Tibial nerve (tissue), 4 donors: Measurements from ENCODE around the gene PON3. TPM values are rescaled to one million over a fixed set of nuclear protein-coding genes. Genes with fewer than 3 reads are reported as not detected.

Experiments used
- DNase-seq, 2 donors: peaks; one replicate each; pipeline ENCODE4 v3.0.0-alpha.2; 2019; ENCODE audit warnings: low spot score in 2 of 2
- H3K27ac ChIP-seq, 4 donors: fragments of 200-600 bp; sonication (generic) in 3 of 4; one replicate each; pipeline ENCODE4 v1.5.1; 2017 to 2019; ENCODE audit warnings: mild to moderate bottlenecking in 1 of 4
- H3K27me3 ChIP-seq, 2 donors: fragments of 200-600 bp; sonication (generic) in 1 of 2; one replicate each; pipeline versions ENCODE4 v1.5.1 to v1.6.0; 2017 to 2019
- H3K36me3 ChIP-seq, 3 donors: fragments of 200-600 bp; sonication (generic); one replicate each; pipeline ENCODE4 v1.5.1; 2018 to 2019
- H3K4me1 ChIP-seq, 4 donors: fragments of 200-600 bp; sonication (generic) in 3 of 4; one replicate each; pipeline ENCODE4 v1.5.1; 2017 to 2019
- H3K4me3 ChIP-seq, 4 donors: fragments of 200-600 bp; sonication (generic) in 3 of 4; one replicate each; pipeline ENCODE4 v1.5.1; 2017 to 2019; ENCODE audit warnings: mild to moderate bottlenecking in 1 of 4, moderate library complexity in 1 of 4
- H3K9me3 ChIP-seq, 4 donors: fragments of 200-600 bp; sonication (generic) in 3 of 4; one replicate each; pipeline ENCODE4 v1.5.1; 2017 to 2019
- EP300 ChIP-seq, 2 donors: sonication (generic); formaldehyde crosslinking; IDR thresholded peaks; one replicate each; pipeline ENCODE4 v1.6.1; 2017; ENCODE audit warnings: antibody characterized with exemption in 2 of 2, mild to moderate bottlenecking in 1 of 2
- POLR2A ChIP-seq, 2 donors: fragments of 450-650 bp; IDR thresholded peaks; one replicate each; pipeline ENCODE4 v1.6.1; 2017; ENCODE audit warnings: antibody characterized with exemption in 2 of 2, mild to moderate bottlenecking in 2 of 2, moderate library complexity in 2 of 2
- WGBS, 2 donors: methylation state at CpG; one replicate each; pipeline ENCODE4 v1.1.5; 2018; 5-methylcytosine and 5-hydroxymethylcytosine counted together
- total RNA-seq, 4 donors: library from RNA; depleted of rRNA; stranded (reverse); fragments of >200 nt; gene quantifications; one replicate each; pipeline ENCODE4 v1.1.0, GENCODE V29; 2016
- TF ChIP-seq, protein P1 (sequence below), 5 experiments: fragments of 200-600 bp in 3 of 5; fragments of 450-650 bp in 2 of 5; sonication (generic) in 3 of 5; IDR thresholded peaks; one replicate each; pipeline ENCODE4 v1.5.1; 2016 to 2019; ENCODE audit warnings: antibody characterized with exemption in 5 of 5, mild to moderate bottlenecking in 3 of 5, moderate library complexity in 2 of 5

Gene PON3
- total RNA-seq, 4 donors from 2014 or later = 3.1 to 3.6 (median 3.2) TPM

DNA sequence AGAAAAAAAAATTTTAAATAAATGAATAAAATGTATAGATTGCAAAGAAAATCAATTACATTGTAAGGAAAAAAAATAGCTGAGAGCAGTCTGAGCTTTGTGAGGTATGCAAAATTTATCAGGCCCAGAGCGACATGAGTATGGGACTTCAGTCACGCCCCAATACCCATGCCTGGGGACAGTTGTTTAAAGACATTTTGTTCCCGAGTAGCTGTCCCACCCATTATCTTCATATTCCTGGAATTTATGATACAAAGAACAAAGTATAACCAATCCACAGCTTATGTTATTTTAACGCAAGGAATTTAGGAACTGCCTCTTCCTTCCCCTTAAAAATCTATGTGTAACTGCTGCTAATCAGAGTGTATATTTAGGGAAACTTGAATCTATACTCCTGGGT lies 40.2 kb upstream of the PON3 start:
- Histone ChIP-seq H3K4me1 (peaks cover 0 to 34% (median 1%) of the 10 kb centered on the region in 4 donors), H3K9me3 (no peaks in the 10 kb centered on the region)

DNA sequence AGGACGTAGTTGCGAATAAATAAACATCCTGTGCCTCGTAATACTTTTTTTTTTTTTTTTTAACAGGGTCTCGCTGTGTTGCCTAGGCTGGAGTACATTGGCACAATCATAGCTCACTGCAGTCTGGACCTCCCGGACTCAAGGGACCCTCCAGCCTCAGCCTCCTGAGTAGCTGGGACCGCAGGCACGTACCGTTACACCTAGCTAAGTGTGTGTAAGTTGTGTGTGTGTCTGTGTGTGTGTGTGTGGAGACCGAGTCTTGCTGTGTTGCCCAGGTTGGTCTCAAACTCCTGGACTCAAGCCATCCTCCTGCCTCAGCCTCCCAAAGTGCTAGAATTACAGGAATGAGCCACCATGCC lies 39.2 kb upstream of the PON3 start:
- Histone ChIP-seq H3K27me3 (no peaks in the 10 kb centered on the region), H3K9me3 (no peaks in the 10 kb centered on the region), H3K27ac (peak overlapping the region; percentile 91 to 96 (median 94)), H3K4me1 (peaks cover 0 to 39% (median 1%) of the 10 kb centered on the region in 4 donors), H3K36me3 (no peaks in the 10 kb centered on the region), H3K4me3 (peak overlapping the region; percentile 34 to 81 (median 76))
- 44 to 47% methylated on average over 9 of the region's 9 CpGs for WGBS, 2 donors
- no peak for DNase-seq
- TF ChIP-seq EP300 (IDR thresholded peaks at IDR 0.05) (no peak), POLR2A (IDR thresholded peaks at IDR 0.05) (no peak)
- TF ChIP-seq, protein P1, sequence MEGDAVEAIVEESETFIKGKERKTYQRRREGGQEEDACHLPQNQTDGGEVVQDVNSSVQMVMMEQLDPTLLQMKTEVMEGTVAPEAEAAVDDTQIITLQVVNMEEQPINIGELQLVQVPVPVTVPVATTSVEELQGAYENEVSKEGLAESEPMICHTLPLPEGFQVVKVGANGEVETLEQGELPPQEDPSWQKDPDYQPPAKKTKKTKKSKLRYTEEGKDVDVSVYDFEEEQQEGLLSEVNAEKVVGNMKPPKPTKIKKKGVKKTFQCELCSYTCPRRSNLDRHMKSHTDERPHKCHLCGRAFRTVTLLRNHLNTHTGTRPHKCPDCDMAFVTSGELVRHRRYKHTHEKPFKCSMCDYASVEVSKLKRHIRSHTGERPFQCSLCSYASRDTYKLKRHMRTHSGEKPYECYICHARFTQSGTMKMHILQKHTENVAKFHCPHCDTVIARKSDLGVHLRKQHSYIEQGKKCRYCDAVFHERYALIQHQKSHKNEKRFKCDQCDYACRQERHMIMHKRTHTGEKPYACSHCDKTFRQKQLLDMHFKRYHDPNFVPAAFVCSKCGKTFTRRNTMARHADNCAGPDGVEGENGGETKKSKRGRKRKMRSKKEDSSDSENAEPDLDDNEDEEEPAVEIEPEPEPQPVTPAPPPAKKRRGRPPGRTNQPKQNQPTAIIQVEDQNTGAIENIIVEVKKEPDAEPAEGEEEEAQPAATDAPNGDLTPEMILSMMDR (IDR thresholded peaks at IDR 0.05) = no peak

More for the DNA sequence above, 40.2 kb upstream of the PON3 start:
- no peaks in the 10 kb centered on the region for H3K36me3 ChIP-seq
- no peaks in the 10 kb centered on the region for H3K27me3 ChIP-seq
- H3K27ac ChIP-seq = no peak overlapping the region
- no peak for DNase-seq
- 67 to 83% methylated on average over 4 of the region's 4 CpGs for WGBS, 2 donors
- TF ChIP-seq EP300 (IDR thresholded peaks at IDR 0.05) (no peak), POLR2A (IDR thresholded peaks at IDR 0.05) (no peak)
- TF ChIP-seq, protein P1 (IDR thresholded peaks at IDR 0.05) = no peak
- no peak overlapping the region for H3K4me3 ChIP-seq

DNA sequence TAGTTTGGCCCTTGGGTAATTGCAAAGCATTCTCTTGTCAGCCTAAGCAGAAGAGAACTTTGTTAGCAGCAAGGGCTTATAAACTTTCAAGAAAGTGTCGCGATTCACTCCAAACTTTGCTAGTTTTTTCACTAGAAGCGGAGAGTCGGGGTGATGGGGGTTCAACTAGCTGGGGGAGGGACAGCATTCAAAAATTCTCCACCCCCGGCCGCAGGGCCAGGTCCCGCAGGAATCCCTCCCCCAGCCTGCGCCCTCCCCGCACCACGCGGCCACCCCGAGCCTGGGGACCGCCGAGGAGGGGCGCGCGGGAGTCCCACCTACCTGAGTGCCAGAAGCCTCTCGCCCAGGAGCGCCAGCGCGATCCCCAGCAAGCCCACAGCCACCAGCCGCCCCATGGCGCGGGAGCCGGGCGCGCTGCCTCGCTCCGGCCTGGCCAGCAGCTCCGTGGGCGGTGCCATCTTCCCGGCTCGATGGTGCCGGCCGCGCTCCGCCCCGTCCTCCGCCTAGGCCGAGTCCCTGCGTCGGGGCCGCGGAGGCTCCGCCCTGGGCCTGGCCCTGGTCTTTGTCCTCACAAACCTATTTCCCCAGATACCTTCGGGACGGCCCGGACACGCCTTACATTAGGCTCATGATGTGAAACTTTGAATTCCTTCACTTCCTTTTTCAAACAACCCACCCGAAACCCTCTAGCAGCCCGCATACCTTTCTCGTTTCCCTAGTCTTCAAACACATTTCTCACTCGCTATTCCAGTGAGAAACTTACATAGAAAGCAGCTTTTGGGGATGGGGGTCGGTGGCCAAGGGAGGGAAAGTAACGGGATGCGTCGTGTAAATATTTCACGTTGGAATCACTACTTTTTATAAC lies 38.6 kb upstream of the PON3 start, which contains the start of gene PON2:
TSS of gene PON2 (minus strand) at position 472 of the 865 bp plus-strand sequence. CDS start at position 395, 77 bp downstream.
- peak within 1 kb of the TSS; percentile 91 to 96 (median 94) for H3K27ac ChIP-seq
- DNase-seq = peak; percentile 52 to 64
- H3K36me3 ChIP-seq = no peaks in the 10 kb centered on the region
- no peaks in the 10 kb centered on the region for H3K27me3 ChIP-seq
- H3K4me3 ChIP-seq = peak within 1 kb of the TSS; percentile 34 to 81 (median 76)
- 1 to 3% methylated on average over 28 to 58 of the region's 58 CpGs for WGBS, 2 donors
- peaks cover 0 to 39% (median 1%) of the 10 kb centered on the region in 4 donors for H3K4me1 ChIP-seq
- H3K9me3 ChIP-seq = no peaks in the 10 kb centered on the region
- peak; percentile 30 to 64 for TF ChIP-seq POLR2A (IDR thresholded peaks at IDR 0.05)
- peak in 1 of 2 donors; percentile 71 for TF ChIP-seq EP300 (IDR thresholded peaks at IDR 0.05)
- TF ChIP-seq, protein P1 (IDR thresholded peaks at IDR 0.05) = peak in 1 of 5 experiments; percentile 13

DNA sequence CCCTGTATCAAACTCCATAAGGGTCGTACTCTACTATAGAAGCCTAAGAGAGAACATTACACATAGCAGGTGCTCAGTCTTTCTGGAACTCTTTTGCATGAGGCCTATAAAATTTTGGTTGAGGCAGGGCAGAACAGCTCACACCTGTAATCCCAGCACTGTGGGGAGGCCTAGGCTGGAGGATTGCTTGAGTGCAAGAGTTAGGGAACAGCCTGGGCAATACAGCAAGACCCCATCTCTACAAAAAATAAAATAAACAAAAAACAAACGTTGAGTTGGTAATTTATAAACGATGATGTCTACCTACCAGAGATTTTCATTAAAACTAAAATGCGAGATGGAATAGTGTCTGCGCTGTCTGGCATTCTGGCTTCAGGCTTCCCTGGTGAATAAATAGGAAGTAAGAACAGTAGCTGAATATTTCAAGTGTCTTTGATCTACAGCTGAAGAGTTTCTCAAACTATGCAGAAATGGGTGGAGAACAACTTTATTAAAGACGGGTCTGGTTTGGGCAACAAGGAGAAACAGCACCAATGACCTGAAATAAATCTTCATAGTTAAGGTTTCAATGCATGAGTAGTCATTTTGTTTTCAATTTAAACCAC lies 37.9 kb upstream of the PON3 start:
- Histone ChIP-seq H3K27me3 (no peaks in the 10 kb centered on the region), H3K36me3 (peaks cover 0 to 7% (median 0%) of the 10 kb centered on the region in 3 donors), H3K4me1 (peaks cover 0 to 39% (median 1%) of the 10 kb centered on the region in 4 donors), H3K4me3 (peak overlapping the region; percentile 34 to 81 (median 76)), H3K9me3 (no peaks in the 10 kb centered on the region), H3K27ac (peak overlapping the region; percentile 91 to 96 (median 94))
- TF ChIP-seq POLR2A (IDR thresholded peaks at IDR 0.05) (no peak), EP300 (IDR thresholded peaks at IDR 0.05) (no peak)
- TF ChIP-seq, protein P1 (IDR thresholded peaks at IDR 0.05) = no peak
- no peak for DNase-seq
- WGBS, 2 donors = 39 to 40% methylated on average over 6 of the region's 6 CpGs
